B cell (primary cell): ENCODE measurements around the gene EPSTI1.
A peak's percentile ranks its signal among the peaks of the same experiment; 100 is the strongest.

Experiments used
- CTCF ChIP-seq: fragments of 200-600 bp; IDR thresholded peaks from one replicate; pipeline ENCODE4 v1.8.0; 2022; ENCODE audit warnings: antibody characterized with exemption, mild to moderate bottlenecking
- EZH2 ChIP-seq: IDR thresholded peaks from 2 replicates; pipeline ENCODE4 v1.6.1; 2012; ENCODE audit warnings: borderline replicate concordance, low read depth, mild to moderate bottlenecking, moderate library complexity, low read length; ENCODE audit not compliant: insufficient read depth, poor library complexity, severe bottlenecking

GRCh38 chr13:42970824-42971690 is 21.0 kb downstream of the EPSTI1 start:
- TF ChIP-seq CTCF (peak; percentile 90), EZH2 (no peak)
